ENCODE measurements around the gene MERTK.

DNA sequence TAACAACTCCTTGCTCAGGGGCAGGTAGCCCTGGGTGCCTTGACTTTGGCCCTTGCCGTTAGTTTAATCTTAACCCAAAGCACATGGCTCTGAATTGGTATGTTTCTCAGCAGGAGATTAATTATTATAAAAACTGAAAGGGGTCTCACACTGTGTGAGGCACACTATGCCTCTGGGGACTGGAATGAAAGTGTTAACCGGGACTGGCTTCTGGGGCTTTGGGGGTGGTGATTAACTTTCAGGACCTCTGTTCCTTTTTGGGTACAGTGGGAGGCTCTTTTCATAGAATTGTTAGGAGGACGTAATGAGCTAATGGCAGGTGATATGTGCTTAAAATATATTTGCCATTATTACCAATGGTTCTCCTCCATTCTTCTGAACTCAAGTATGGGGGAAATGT lies 5.1 kb downstream of the MERTK start:
- no peak for TF ChIP-seq POLR2AphosphoS5 (IDR thresholded peaks at IDR 0.05)
- TF ChIP-seq, protein P1, sequence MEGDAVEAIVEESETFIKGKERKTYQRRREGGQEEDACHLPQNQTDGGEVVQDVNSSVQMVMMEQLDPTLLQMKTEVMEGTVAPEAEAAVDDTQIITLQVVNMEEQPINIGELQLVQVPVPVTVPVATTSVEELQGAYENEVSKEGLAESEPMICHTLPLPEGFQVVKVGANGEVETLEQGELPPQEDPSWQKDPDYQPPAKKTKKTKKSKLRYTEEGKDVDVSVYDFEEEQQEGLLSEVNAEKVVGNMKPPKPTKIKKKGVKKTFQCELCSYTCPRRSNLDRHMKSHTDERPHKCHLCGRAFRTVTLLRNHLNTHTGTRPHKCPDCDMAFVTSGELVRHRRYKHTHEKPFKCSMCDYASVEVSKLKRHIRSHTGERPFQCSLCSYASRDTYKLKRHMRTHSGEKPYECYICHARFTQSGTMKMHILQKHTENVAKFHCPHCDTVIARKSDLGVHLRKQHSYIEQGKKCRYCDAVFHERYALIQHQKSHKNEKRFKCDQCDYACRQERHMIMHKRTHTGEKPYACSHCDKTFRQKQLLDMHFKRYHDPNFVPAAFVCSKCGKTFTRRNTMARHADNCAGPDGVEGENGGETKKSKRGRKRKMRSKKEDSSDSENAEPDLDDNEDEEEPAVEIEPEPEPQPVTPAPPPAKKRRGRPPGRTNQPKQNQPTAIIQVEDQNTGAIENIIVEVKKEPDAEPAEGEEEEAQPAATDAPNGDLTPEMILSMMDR (IDR thresholded peaks at IDR 0.05), result no peak
- TF ChIP-seq POLR2A (IDR thresholded peaks at IDR 0.05), result no peak
